Neutrophil (primary cell): Measurements from ENCODE around the gene ADAMTS6.

ENCODE experiments used
- H3K27ac ChIP-seq: fragments of 200-600 bp; sonication (generic); 2 replicates; pipeline ENCODE4 v1.5.1; 2016; ENCODE audit warnings: mild to moderate bottlenecking, moderate library complexity
- H3K27me3 ChIP-seq: fragments of 200-600 bp; sonication (generic); 2 replicates; pipeline ENCODE4 v1.6.0; 2016; ENCODE audit warnings: mild to moderate bottlenecking
- H3K36me3 ChIP-seq: fragments of 200-600 bp; sonication (generic); 2 replicates; pipeline ENCODE4 v1.5.1; 2017
- H3K4me1 ChIP-seq, 2 experiments: fragments of 200-600 bp in 1 of 2; sonication (generic) in 1 of 2; 1 replicate in 1 of 2; 2 replicates in 1 of 2; pipeline versions ENCODE4 v1.5.1 to v1.6.1; 2013 to 2016; ENCODE audit warnings: low read depth in 1 of 2, low read length in 1 of 2, mild to moderate bottlenecking in 1 of 2, moderate library complexity in 1 of 2; ENCODE audit not compliant: control insufficient read depth in 1 of 2, insufficient read depth in 1 of 2
- H3K4me3 ChIP-seq, 2 experiments: fragments of 200-600 bp in 1 of 2; sonication (generic) in 1 of 2; 1 replicate in 1 of 2; 2 replicates in 1 of 2; pipeline ENCODE4 v1.5.1; 2013 to 2016; ENCODE audit warnings: low read depth in 1 of 2, low read length in 1 of 2, mild to moderate bottlenecking in 1 of 2, moderate library complexity in 1 of 2
- H3K9me3 ChIP-seq: fragments of 200-600 bp; sonication (generic); 2 replicates; pipeline ENCODE4 v1.5.1; 2016
- CTCF ChIP-seq: fragments of 200-600 bp; sonication (generic); IDR thresholded peaks from 2 replicates; pipeline ENCODE4 v1.5.1; 2016; ENCODE audit warnings: antibody characterized with exemption

The ADAMTS6 gene

GRCh38 chr5:65247594-65247993 is 234.1 kb downstream of the ADAMTS6 start:
- Histone ChIP-seq H3K4me1 (no peaks in the 10 kb centered on the region), H3K27me3 (no peaks in the 10 kb centered on the region), H3K9me3 (no peaks in the 10 kb centered on the region), H3K4me3 (no peak overlapping the region), H3K36me3 (no peaks in the 10 kb centered on the region), H3K27ac (no peak overlapping the region)
- no peak for TF ChIP-seq CTCF

DNA sequence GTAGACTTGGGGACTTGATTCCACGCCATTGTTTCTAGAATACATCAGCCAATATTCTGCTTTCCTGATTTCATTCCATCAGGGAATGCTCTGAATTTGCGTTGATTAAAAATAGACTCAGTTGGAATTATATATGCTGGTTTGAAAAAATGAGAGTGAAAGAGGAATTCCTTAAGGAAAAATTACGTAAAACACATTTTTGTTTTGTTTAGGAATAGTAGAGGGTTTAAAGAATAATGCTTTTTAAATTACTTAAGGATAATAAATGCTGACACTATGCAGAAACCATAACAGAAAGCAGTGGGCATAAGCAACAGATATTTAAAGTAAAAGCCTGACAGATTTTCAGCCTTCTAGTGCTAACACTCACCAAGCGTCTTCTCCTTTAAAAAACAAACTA is 235.0 kb downstream of the ADAMTS6 start:
- H3K4me3 ChIP-seq, result no peak overlapping the region
- no peak for TF ChIP-seq CTCF
- H3K27ac ChIP-seq, result no peak overlapping the region
- H3K27me3 ChIP-seq, result no peaks in the 10 kb centered on the region
- no peaks in the 10 kb centered on the region for H3K4me1 ChIP-seq
- no peaks in the 10 kb centered on the region for H3K9me3 ChIP-seq
- H3K36me3 ChIP-seq, result no peaks in the 10 kb centered on the region

- Histone ChIP-seq H3K9me3 (no peaks in the 10 kb centered on the region), H3K4me1 (no peaks in the 10 kb centered on the region), H3K27me3 (no peaks in the 10 kb centered on the region), H3K4me3 (no peak overlapping the region), H3K36me3 (no peaks in the 10 kb centered on the region), H3K27ac (no peak overlapping the region)
- TF ChIP-seq CTCF, result no peak
Measured at GRCh38 chr5:65244031-65244430, 237.7 kb downstream of the ADAMTS6 start.

GRCh38 chr5:65243161-65243560 is 238.6 kb downstream of the ADAMTS6 start:
- H3K4me1 ChIP-seq, result no peaks in the 10 kb centered on the region
- no peaks in the 10 kb centered on the region for H3K36me3 ChIP-seq
- H3K9me3 ChIP-seq, result no peaks in the 10 kb centered on the region
- no peak overlapping the region for H3K4me3 ChIP-seq
- no peak overlapping the region for H3K27ac ChIP-seq
- TF ChIP-seq CTCF, result no peak
- H3K27me3 ChIP-seq, result no peaks in the 10 kb centered on the region

DNA sequence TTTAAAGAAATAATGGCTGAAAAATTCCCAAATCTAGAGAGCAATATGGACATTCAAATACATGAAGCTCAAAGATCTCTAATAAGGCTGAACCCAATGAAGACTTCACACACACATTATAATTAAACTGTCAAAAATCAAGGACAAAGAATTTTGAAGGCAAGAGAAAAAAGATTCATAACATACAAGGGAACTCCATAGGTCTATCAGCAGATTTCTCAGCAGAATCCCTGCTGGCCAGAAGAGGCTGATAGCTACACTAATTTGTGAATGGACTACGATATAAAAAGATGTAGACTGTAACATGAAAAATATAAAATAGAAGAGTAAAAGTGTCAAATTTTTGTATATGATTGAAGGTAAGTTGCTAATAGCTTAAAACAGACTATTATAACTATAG is 251.9 kb downstream of the ADAMTS6 start:
- no peaks in the 10 kb centered on the region for H3K9me3 ChIP-seq
- no peaks in the 10 kb centered on the region for H3K4me1 ChIP-seq
- TF ChIP-seq CTCF, result no peak
- no peak overlapping the region for H3K27ac ChIP-seq
- no peaks in the 10 kb centered on the region for H3K36me3 ChIP-seq
- no peak overlapping the region for H3K4me3 ChIP-seq
- no peaks in the 10 kb centered on the region for H3K27me3 ChIP-seq

DNA sequence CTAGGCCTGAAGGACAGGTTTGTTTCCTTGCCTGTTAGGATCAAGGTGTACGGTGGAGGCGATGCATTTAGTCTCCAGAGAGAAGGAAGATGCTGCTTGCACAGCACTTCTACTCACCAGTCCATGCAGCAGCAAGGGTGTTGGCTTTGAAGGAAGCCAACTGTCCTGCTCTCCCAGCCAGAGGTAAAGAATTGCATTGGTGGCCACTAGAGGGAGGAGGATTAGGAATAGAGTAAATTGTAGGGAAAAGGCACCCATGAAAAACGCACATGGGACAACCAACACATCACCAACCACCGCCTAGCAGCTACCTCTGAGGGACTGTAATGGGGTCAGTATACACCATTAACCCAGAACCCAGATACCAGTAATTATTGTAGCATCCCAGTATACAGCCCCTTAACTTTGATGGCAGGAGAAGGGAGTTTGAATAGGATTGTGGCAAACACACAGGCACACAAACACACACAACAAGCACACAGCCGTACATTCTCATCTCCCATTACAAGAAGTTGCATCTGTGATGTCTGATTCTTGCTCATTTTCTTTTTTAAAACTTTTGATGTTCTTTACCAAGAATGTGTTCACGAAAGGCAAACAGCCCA is 267.7 kb downstream of the ADAMTS6 start:
- TF ChIP-seq CTCF, result no peak
- H3K36me3 ChIP-seq, result no peaks in the 10 kb centered on the region
- no peak overlapping the region for H3K4me3 ChIP-seq
- H3K9me3 ChIP-seq, result no peaks in the 10 kb centered on the region
- no peaks in the 10 kb centered on the region for H3K4me1 ChIP-seq
- no peaks in the 10 kb centered on the region for H3K27me3 ChIP-seq
- H3K27ac ChIP-seq, result no peak overlapping the region
